Ishikawa (cell line): ENCODE results near the gene IGLON5.

Experiments used
- EP300 ChIP-seq: IDR thresholded peaks from 2 replicates; pipeline ENCODE4 v1.6.1; 2012; ENCODE audit warnings: borderline replicate concordance
- RAD21 ChIP-seq: IDR thresholded peaks from 2 replicates; pipeline ENCODE4 v1.6.1; 2012; ENCODE audit warnings: low read depth
- TAF1 ChIP-seq: IDR thresholded peaks from 2 replicates; pipeline ENCODE4 v1.6.1; 2012; ENCODE audit warnings: low read depth, mild to moderate bottlenecking
- TEAD4 ChIP-seq: IDR thresholded peaks from 2 replicates; pipeline ENCODE4 v1.6.1; 2012
- TF ChIP-seq, protein P1 (sequence below): IDR thresholded peaks from 2 replicates; pipeline ENCODE4 v1.6.1; 2012; ENCODE audit warnings: low read depth, mild to moderate bottlenecking
- TF ChIP-seq, protein P2 (sequence below): IDR thresholded peaks from 2 replicates; pipeline ENCODE4 v1.6.1; 2012
- TF ChIP-seq, protein P3 (sequence below): IDR thresholded peaks from 2 replicates; pipeline ENCODE4 v1.6.1; 2012

DNA sequence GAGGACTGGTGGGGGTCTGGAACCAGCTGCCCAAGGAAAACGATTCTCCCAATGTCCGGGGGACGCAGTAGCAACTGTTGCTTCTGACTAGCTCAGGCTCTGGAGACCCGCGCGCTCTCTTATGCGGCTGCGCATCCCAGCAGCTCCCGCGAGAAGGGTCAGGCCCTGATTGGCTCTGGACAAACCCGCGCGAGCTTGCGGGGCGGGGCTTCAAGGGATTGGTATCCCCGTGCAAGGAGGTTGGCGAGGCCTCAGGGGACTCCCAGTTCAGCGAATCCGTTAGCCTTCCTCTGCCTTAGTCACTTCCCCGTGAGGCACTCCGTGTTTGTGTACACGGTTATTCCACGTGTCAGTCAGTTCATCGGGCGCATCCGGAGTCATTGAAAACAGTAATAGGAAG, 40.4 kb upstream of the IGLON5 start:
- TF ChIP-seq TAF1 (no peak), EP300 (no peak), RAD21 (no peak), TEAD4 (no peak)
- TF ChIP-seq, protein P1, sequence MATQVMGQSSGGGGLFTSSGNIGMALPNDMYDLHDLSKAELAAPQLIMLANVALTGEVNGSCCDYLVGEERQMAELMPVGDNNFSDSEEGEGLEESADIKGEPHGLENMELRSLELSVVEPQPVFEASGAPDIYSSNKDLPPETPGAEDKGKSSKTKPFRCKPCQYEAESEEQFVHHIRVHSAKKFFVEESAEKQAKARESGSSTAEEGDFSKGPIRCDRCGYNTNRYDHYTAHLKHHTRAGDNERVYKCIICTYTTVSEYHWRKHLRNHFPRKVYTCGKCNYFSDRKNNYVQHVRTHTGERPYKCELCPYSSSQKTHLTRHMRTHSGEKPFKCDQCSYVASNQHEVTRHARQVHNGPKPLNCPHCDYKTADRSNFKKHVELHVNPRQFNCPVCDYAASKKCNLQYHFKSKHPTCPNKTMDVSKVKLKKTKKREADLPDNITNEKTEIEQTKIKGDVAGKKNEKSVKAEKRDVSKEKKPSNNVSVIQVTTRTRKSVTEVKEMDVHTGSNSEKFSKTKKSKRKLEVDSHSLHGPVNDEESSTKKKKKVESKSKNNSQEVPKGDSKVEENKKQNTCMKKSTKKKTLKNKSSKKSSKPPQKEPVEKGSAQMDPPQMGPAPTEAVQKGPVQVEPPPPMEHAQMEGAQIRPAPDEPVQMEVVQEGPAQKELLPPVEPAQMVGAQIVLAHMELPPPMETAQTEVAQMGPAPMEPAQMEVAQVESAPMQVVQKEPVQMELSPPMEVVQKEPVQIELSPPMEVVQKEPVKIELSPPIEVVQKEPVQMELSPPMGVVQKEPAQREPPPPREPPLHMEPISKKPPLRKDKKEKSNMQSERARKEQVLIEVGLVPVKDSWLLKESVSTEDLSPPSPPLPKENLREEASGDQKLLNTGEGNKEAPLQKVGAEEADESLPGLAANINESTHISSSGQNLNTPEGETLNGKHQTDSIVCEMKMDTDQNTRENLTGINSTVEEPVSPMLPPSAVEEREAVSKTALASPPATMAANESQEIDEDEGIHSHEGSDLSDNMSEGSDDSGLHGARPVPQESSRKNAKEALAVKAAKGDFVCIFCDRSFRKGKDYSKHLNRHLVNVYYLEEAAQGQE, result no peak
- TF ChIP-seq, protein P2, sequence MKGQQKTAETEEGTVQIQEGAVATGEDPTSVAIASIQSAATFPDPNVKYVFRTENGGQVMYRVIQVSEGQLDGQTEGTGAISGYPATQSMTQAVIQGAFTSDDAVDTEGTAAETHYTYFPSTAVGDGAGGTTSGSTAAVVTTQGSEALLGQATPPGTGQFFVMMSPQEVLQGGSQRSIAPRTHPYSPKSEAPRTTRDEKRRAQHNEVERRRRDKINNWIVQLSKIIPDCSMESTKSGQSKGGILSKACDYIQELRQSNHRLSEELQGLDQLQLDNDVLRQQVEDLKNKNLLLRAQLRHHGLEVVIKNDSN, result no peak
- TF ChIP-seq, protein P3, sequence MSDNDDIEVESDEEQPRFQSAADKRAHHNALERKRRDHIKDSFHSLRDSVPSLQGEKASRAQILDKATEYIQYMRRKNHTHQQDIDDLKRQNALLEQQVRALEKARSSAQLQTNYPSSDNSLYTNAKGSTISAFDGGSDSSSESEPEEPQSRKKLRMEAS, result no peak
